HG02973 (cell line): Measurements from ENCODE around the gene SPRYD7.
"Not testable (repeated sequence)": the region's sequence is repeated elsewhere in the genome, so short reads cannot be mapped to it uniquely, and the experiment has no call there.

Experiments used
- ATAC-seq: cut with Tn5 transposase; IDR thresholded peaks from one replicate; pipeline ENCODE4 v1.9.1; 2021; ENCODE audit warnings: moderate library complexity; ENCODE audit not compliant: unreplicated experiment

Gene SPRYD7

GRCh38 chr13:49933511-49933910 is 2.6 kb downstream of the SPRYD7 start:
- no peak for ATAC-seq

- no peak for ATAC-seq
Observed at GRCh38 chr13:49932868-49933267, 3.3 kb downstream of the SPRYD7 start.

- no peak for ATAC-seq
Observed at GRCh38 chr13:49932066-49932465, 4.1 kb downstream of the SPRYD7 start.

- no peak for ATAC-seq
Observed at GRCh38 chr13:49927755-49928154, 8.4 kb downstream of the SPRYD7 start.

- ATAC-seq: no peak
Observed at GRCh38 chr13:49925881-49926418, 10.2 kb downstream of the SPRYD7 start.

- ATAC-seq: no peak
Observed at GRCh38 chr13:49922301-49922700, 13.8 kb downstream of the SPRYD7 start.

- not testable (repeated sequence) for ATAC-seq
Observed at GRCh38 chr13:49920969-49921368, 15.2 kb downstream of the SPRYD7 start.

- not testable (repeated sequence) for ATAC-seq
Observed at GRCh38 chr13:49918106-49918505, 18.0 kb downstream of the SPRYD7 start.

GRCh38 chr13:49914947-49915346 is 21.2 kb downstream of the SPRYD7 start:
- no peak for ATAC-seq

- no peak for ATAC-seq
Observed at GRCh38 chr13:49908637-49909036, 27.5 kb downstream of the SPRYD7 start.

- no peak for ATAC-seq
Observed at GRCh38 chr13:49904729-49905456, 31.2 kb downstream of the SPRYD7 start.

- no peak for ATAC-seq
Observed at GRCh38 chr13:49898792-49899191, 37.3 kb downstream of the SPRYD7 start.

- ATAC-seq: no peak
Observed at GRCh38 chr13:49897713-49898112, 38.4 kb downstream of the SPRYD7 start.

GRCh38 chr13:49895826-49896225 is 40.3 kb downstream of the SPRYD7 start:
- no peak for ATAC-seq

- no peak for ATAC-seq
Observed at GRCh38 chr13:49893591-49893990, 42.5 kb downstream of the SPRYD7 start.

GRCh38 chr13:49890376-49890775 is 45.8 kb downstream of the SPRYD7 start:
- ATAC-seq: no peak

- ATAC-seq: no peak
Observed at GRCh38 chr13:49878682-49879081, 57.5 kb downstream of the SPRYD7 start.

- no peak for ATAC-seq
Observed at GRCh38 chr13:49877629-49878218, 58.4 kb downstream of the SPRYD7 start.

GRCh38 chr13:49874430-49874829 is 61.7 kb downstream of the SPRYD7 start:
- no peak for ATAC-seq

GRCh38 chr13:49869519-49869918 is 66.6 kb downstream of the SPRYD7 start:
- no peak for ATAC-seq

GRCh38 chr13:49867834-49868233 is 68.3 kb downstream of the SPRYD7 start:
- ATAC-seq: no peak

- ATAC-seq: no peak
Observed at GRCh38 chr13:49865218-49865617, 70.9 kb downstream of the SPRYD7 start.
